NCI-H146 treated with DMSO at 0.1 percent for 48 hours (cell line): ENCODE measurements around the gene CXorf65.

Source experiments
- DNase-seq: peaks from one replicate; lab custom pipeline; 2025; ENCODE audit not compliant: unreplicated experiment; lab: John Stamatoyannopoulos, UW

The CXorf65 gene

DNA sequence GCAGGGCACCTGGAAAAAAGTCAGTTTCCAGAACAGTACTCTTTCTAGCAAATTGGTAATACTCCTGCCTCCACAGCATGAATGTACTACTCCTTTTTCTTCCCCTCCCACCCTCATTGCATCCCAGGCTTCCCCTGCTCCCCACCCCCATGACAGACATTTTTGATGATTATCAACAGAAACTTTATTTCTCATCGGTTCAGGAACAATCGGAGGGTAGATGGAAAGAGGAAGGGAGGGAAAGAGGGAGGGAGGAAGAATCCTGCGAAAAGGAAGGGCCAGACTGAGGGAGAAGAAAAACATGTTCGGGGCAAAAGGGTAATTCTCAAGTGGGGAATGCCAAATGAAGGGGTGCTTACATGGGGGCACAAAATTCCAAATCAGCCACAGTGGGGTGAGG, 705 bp upstream of the CXorf65 start:
- DNase-seq, result no peak

DNA sequence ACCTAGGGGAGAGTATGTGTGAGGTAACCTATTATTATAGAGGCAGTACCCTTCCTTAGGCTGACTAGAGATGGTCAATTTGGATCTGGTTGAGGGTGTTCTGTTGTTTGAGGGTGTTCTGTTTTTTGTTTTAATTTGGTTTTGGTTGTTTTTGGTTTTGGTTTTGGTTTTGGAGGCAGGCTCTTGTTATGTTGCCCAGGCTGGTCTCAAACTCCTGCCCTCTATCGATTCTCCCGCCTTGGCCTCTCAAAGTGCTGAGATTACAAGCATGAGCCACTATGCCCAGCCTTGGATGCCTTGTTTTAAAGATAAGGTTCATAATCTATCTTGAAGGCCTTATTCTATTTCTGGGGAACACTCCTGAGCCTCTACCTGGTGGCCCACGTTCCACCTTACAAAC, 912 bp downstream of the CXorf65 start:
- no peak for DNase-seq

DNA sequence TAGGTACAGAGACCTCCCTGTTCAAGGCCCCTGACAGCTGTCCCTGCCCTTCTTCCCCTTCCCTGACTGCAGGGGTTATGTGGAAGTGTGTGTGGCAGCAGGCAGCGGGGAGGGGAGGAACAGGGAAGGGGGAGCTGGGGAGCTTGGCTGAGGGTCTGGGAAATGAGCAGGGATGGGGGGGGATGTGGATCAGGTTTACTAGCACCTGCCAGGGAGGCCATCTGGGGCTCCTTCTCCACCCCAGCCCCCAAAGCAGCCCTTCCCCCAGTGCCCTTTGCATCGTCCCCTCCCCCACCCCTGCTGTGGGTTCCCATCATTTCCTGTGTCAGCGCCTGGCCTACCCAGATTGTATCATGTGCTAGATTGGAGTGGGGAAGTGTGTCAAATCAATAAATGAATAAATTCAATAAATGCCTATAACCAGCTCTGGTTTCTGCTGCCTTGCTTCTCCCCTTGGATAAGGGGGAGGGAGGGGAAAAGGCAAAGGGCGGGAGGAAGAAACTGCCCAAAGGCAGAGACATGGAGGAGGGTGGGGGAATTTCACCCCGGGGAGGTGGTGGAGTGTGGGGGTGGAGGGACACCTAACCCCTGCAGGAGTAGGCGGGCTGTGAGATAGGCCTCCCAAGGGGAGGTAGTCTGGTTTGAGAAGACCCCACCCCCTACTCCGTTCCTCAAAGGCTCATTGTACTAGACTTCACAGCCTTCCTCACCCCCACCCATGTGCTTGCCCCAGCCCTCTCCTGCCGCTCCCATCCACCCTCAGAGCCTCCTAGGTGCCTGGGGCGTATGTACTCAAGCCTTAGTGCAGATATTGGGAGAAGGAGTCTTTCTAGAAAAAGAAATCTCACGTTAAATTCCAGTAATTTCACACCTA, 3.2 kb downstream of the CXorf65 start:
- DNase-seq, result no peak

DNA sequence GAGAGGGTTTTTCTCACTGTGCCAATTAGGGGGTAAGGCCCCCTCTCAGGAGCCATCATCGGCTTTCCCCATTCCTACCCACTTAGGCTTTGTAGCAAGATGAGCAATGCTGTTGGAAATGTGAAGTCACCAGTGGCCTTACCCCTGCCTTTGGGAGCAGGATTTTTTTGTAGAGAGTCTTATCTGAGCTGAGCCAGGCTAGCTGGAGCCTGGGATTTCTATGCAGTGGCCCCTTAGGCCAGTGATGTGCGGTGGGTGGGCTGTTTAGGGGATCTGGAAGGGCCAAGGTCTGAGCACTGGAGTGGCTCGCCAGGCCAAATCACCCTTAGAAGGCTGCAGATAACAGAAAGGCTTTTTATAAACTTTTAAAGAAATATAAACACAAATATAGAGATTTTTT, 4.2 kb downstream of the CXorf65 start:
- no peak for DNase-seq

DNA sequence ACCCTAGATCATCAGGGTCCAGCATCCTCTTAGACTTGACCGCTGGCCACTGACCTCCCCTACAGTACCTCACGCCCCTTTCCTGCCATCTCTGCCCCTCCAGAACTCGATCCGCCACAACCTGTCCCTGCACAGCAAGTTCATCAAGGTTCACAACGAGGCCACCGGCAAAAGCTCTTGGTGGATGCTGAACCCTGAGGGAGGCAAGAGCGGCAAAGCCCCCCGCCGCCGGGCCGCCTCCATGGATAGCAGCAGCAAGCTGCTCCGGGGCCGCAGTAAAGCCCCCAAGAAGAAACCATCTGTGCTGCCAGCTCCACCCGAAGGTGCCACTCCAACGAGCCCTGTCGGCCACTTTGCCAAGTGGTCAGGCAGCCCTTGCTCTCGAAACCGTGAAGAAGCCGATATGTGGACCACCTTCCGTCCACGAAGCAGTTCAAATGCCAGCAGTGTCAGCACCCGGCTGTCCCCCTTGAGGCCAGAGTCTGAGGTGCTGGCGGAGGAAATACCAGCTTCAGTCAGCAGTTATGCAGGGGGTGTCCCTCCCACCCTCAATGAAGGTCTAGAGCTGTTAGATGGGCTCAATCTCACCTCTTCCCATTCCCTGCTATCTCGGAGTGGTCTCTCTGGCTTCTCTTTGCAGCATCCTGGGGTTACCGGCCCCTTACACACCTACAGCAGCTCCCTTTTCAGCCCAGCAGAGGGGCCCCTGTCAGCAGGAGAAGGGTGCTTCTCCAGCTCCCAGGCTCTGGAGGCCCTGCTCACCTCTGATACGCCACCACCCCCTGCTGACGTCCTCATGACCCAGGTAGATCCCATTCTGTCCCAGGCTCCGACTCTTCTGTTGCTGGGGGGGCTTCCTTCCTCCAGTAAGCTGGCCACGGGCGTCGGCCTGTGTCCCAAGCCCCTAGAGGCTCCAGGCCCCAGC, 5.7 kb downstream of the CXorf65 start:
- no peak for DNase-seq

DNA sequence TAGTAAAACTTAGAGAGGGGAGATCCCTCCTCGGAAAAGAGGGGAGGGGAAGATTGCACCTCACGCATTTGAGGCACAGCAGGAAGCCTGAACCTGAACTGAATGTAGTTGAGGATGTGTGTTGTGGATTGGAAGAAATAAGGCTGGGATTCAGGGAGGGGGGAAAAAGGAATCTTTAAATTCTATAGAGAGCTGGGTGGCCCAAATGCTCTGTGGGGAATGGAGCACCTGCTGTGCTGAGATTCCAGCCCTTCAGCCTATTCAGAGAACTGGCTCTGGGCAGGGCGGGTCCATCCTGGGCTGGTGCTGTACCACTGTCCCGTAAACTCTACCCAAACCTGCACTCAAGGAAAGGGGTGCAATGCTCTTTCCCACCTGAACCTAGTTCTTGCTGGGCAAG, 6.8 kb downstream of the CXorf65 start:
- DNase-seq, result no peak

DNA sequence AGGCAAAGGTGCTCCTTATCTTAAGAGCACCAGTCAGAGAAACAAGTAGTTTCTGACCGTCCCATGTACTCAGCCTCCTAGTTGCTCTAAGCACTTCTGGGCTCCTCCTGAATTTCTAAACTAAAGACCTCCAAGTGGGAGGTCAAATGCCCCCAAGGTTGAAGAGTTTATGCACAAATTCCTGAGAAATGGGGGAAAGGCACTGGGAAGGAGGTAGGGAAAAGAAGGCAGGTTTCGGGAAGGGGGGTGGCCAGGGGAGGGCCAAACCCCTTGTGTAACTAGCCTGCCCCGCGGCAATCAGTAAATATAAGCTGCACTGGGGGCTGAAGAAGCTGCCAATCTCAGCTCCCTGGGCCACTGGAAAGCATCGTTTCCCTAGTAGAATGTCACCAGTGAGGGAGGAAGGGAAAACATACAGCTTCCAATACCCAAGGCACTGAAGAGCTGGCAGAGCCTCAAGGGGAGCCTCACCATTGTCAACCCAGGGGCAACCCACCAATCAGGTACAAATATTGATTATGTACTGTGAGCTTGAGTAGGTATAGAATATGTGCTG, 7.5 kb downstream of the CXorf65 start:
- no peak for DNase-seq

DNA sequence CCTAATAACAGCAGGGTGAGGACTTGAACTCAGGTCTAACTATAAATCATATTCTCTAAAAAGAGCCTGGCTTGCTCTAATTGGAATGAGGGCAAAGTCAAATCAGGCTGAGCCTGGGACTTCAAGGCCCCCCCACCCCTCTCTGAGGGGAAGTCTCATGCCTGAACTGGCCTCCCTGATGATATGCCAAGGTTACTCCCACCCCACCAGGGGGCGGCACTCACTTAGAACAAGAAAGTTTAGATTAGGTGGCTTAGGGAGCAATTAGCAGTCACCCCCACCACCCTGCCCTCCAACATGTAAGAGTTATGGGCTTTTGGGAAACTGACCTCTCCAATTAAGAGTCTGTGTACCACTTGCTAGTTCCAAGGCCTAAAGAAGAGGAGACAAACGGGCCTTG, 8.2 kb downstream of the CXorf65 start:
- DNase-seq, result no peak

DNA sequence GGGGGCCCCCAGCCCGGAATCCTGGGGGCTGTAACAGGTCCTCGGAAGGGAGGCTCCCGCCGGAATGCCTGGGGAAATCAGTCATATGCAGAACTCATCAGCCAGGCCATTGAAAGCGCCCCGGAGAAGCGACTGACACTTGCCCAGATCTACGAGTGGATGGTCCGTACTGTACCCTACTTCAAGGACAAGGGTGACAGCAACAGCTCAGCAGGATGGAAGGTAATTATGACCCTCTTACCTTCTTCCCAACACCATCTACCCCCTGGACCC, 9.8 kb downstream of the CXorf65 start:
- DNase-seq, result no peak

DNA sequence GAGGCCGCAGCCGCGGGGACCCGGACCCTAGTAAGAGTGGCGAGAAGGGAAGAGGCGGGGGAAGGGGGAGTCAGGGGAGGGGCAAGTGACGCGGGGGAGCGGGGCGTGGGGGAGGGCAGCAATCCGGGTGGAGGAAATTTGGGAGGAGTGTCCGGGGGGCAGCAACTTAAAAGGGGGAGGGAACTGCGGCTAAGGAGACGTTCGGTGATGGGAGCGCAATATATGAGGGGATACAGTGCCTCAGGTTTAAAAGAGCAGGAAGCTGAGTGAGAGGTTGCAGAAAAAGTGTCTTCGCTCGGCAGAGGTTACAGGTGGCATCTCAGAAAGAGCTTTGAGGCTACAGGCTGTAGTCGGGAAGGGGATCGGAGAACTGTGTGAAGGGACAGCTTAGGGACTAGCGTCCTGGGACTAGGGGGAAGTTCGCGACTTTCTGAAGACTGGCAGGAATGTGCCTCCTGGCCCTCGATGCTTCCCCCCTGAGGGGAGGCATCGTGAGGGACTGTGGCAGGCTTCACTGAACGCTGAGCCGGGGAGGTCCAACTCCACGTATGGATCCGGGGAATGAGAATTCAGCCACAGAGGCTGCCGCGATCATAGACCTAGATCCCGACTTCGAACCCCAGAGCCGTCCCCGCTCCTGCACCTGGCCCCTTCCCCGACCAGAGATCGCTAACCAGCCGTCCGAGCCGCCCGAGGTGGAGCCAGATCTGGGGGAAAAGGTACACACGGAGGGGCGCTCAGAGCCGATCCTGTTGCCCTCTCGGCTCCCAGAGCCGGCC, 10.4 kb downstream of the CXorf65 start:
- DNase-seq, result peak; percentile 28

DNA sequence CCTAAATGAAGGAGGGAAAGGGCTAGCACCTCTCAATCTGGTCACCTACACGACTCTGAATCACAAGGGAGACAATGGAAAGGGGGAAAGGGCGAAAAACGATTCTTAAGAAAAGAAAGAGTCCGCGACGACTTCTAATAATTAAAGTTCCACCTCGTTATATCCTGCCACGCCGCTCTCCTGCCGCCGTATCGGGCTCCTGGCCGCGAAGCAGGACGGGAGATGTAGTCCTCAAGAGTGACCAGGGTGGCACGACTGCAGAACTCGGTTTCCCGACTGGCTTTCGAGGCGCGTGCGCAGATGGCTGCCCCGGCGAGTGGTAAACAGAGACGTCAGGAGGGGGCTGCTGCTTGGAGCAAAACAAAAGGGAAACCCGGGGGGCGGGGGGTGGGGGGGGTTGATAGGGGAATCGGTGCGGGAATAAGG, 11.0 kb downstream of the CXorf65 start, which contains the start of gene FOXO4:
TSS of gene FOXO4 (plus strand) at position 297 of the 426 bp plus-strand sequence. CDS start 678 bp downstream, outside the sequence.
- DNase-seq, result peak; percentile 67

DNA sequence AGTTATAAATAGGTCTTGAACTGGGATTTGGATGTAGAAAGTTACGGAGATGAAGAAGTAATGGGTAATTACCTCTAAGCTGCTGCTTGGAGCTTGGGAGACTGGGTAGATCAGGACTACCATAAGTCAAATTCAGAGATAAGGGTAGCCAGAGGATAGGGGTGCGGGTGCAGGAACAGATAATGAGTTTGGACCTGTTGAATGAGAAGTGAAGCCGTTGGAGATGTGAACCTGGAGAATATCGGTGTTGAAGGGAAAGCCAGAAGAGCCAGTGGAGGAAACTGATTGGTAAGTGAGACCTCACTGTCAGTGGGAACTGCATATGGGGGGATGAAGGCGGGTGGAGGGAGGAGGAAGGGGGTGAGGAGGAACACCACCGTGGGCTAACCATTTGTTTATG, 11.5 kb downstream of the CXorf65 start:
- no peak for DNase-seq

DNA sequence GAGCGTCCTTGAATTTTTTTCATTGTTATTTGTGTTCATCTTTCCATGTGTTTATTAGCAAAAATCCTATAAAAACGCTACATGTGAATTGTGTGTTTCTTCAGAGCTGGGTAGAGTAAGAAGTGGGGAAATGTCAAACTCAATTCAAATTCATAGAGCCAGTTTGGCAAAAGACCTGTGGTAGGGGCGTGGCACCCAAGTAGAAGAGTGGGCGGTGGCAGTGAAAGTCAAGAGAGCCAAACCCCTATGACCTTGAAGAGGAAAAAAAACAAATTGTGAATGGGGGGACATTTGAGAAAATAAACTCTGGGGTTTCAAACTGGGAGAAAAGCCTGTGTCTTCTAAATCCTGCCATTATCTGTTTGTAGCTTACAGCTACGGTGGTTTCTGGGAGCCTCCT, 15.3 kb downstream of the CXorf65 start:
- DNase-seq, result no peak

DNA sequence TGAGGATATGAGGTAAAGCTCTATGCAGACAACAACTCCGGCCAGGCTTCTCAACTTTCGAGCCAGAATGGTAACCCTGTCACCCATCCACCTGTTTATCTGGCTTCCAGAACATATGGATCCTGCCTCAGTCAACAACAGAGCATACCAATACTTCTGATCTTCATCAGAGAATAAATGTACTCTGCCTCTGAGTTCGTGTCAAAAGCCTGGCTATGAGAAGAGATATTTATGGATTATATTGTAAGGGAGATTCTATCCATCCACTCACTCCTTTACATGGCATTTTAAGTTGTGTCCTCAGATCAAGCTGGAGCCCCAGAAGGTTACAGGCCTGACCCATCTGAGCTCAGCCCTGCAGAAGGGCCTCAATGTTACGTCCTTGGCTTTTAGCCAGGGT, 20.6 kb downstream of the CXorf65 start:
- DNase-seq, result no peak

DNA sequence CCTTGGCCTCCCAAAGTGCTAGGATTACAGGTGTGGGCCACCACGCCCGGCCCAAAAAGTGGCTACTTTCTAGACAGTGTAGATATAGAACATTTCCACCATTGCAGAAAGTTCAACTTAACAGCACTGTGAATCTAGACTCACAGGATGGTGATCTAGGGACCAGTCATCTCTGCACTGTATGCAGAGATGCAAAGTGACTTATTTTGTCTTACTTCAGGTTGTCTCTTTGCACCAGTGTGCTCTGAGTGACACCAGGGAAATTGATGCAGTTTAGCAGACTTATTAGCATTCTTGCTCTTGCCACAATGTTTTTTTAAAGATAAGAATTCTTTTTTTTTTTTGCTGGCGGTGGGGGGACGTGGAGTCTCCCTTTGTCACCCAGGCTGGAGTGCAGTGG, 23.7 kb downstream of the CXorf65 start:
- no peak for DNase-seq

DNA sequence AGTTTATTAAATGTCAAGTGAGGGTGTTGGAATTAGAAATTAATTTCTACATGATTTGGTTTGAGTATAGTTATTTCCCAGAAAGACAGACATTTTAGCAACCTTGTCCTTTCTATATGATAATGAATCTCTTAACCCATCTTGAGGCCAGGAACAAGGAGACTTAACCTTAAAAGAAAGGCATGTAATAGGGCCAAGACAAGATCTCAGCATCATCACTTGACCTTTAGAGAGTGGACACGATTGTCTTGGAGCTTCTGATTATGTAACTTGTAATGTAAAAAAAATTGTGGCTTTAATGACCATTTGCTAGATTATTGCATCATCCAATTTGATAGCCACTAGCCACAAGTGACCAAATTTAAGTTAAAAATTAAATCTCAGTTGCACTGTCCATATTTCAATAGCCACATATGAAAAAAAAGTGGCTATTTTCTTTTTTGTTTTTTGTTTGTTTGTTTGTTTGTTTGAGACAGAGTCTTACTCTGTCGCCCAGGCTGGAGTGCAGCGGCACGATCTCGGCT, 24.4 kb downstream of the CXorf65 start:
- DNase-seq, result no peak

DNA sequence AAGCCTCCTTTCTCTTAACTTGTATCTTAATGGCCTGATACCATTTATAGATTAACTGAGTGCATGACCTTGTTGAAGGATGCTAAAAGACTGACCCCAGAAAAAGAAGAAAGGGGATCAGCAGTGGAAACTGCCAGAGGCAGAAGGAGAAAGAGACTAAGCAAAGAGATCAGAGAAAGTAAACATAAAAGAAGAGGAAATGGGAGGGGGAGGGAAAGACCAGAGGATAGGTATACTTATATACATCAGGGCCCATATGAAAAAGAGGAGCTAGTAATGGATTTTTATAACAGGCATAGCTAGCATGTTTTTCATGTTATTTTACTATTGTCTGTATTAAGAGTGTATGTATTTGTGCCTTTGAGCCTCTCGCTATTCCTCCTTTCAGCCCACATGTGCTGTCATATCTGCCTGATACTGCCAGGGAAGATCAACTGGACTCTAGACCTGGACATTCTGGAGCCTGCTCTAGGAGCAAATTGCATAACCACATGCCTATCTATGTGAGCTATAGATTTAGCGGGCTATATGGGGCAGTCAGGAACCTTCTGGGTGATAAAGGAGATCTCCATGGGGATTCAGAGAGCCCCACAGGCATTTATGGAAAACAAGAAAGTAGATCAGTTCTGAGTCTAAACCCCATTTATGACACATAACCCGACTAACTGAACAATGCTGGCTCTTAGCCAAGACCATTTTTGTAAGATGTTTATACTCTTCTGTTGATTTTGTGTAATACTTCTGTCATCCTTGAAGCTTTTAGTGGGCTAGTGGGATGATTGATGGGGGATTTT, 25.0 kb downstream of the CXorf65 start:
- DNase-seq, result no peak

DNA sequence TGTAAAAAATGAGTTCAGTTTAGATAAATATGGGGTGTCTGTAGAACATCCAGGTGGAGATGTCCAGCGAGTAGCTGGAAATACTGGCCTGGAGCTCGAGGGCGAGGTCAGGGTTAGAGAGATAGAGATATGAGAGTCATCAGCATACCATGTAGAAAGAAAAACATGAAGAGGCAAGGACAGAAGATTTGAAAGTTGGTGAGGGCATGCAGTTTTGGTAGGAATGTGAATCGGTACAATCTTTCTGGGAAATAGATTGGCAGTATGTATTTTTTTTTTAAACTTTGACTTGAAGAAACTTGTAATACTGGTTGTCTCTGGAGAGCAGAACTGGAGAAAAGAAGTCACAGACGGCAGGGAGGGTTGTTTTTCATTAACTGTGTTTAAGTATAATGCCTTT, 36.0 kb downstream of the CXorf65 start:
- no peak for DNase-seq

DNA sequence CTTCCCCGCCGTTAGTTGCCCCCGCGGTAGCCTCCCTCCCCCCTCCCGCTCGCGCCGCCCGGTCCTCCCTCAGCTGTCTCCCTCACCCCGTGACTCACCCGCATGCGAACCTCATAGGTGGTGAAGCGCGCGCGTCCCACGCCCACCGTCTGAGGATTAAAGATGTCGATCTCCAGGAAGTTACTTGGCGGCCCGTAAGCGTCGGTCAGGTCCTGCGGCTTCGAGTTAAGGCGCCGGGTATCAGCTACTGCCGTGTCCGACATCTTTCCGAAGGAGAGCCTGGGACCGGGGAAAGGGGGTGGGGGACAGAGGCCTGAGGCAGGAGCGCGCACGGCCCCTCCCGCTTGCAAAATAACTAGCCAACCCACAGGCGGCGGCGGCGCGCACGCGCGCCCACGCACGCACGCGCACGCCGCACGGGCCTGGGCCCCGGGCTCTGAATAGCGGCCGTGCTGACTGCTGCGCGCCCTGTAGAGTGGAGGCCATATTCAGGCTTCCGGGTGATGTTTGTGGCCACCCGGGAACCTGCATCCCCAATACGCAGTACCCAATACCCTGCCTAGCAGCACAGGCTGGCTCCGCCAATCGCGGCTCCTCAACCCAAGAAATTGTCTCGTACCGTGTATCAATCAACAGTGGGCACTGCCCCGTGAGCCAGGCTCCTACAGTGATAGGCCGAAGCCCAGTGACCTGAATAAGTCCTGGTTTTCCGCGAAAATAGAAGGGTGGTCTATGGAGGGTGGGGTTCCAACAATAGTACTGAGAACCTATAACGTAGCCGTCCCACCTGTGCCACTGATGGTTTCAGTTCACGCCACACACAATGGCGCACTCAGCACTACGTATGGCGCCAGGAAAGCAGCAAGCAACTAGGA, 38.3 kb downstream of the CXorf65 start, which contains the start of gene SNX12:
TSS of gene SNX12 (minus strand) at position 291 of the 875 bp plus-strand sequence. CDS start at position 263, 28 bp downstream.
- DNase-seq, result peak; percentile 79
